ENCODE results near the gene KCNH8.

DNA sequence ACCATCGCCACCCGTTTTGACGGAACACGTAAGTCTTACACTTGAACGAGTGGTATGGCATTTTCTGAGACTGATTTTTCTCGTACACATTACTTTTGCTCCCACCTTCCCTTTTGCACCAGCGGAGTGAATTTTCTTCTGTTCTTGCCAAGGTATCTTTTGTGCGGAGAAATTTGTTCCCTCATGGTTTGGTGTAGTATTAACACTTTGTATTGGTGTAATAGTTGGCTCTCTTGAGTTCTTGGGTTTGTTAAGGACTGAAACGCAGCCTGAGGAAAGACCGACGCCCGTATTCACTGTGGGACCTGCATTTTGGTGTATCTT is 420 bp downstream of the KCNH8 start:
- TF ChIP-seq EP300 (IDR thresholded peaks at IDR 0.05; ENCODE audit: low read depth) (no peak), POLR2A (IDR thresholded peaks at IDR 0.05) (no peak), POLR2AphosphoS5 (IDR thresholded peaks at IDR 0.05) (no peak)
- TF ChIP-seq, protein P1, sequence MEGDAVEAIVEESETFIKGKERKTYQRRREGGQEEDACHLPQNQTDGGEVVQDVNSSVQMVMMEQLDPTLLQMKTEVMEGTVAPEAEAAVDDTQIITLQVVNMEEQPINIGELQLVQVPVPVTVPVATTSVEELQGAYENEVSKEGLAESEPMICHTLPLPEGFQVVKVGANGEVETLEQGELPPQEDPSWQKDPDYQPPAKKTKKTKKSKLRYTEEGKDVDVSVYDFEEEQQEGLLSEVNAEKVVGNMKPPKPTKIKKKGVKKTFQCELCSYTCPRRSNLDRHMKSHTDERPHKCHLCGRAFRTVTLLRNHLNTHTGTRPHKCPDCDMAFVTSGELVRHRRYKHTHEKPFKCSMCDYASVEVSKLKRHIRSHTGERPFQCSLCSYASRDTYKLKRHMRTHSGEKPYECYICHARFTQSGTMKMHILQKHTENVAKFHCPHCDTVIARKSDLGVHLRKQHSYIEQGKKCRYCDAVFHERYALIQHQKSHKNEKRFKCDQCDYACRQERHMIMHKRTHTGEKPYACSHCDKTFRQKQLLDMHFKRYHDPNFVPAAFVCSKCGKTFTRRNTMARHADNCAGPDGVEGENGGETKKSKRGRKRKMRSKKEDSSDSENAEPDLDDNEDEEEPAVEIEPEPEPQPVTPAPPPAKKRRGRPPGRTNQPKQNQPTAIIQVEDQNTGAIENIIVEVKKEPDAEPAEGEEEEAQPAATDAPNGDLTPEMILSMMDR (IDR thresholded peaks at IDR 0.05), result no peak
